ENCODE data around the gene LIAS. TPM values are rescaled to one million over a fixed set of nuclear protein-coding genes. Genes with fewer than 3 reads are reported as not detected.
A peak's percentile ranks its signal among the peaks of the same experiment; 100 is the strongest.

The LIAS gene
- polyA plus RNA-seq, 5 donors = 25.1 to 39.1 (median 30.5) TPM

GRCh38 chr4:39527296-39528060 lies 68.6 kb downstream of the LIAS start, which contains the start of gene UGDH:
Gene UGDH, minus strand, starts transcription at chr4:39527439. Its CDS starts 5,927 bp downstream, at chr4:39521512.
- DNase-seq = peak; percentile 98

GRCh38 chr4:39528061-39528465 lies 69.2 kb downstream of the LIAS start:
- no peak for DNase-seq

Other genes starting within 250 kb of the LIAS start
- 10 to 100 TPM; 57.3 to 93.7 (median 81.9) TPM for gene RFC1, start 92.7 kb upstream of the LIAS start, polyA plus RNA-seq (ENCODE audit: insufficient read depth in 1 of 5, insufficient read length in 5 of 5, low replicate concordance in 1 of 5)
- gene KLB, start 52.1 kb upstream of the LIAS start, polyA plus RNA-seq (ENCODE audit: insufficient read depth in 1 of 5, insufficient read length in 5 of 5, low replicate concordance in 1 of 5) = under 1 TPM; 0.19 to 0.69 (median 0.31) TPM
- gene RPL9, start 134 bp upstream of the LIAS start, polyA plus RNA-seq (ENCODE audit: insufficient read depth in 1 of 5, insufficient read length in 5 of 5, low replicate concordance in 1 of 5) = 1,000 to 10,000 TPM in 3 of 5 donors, 100 to 1,000 TPM in 2; 829 to 2,188 (median 1,215) TPM
- gene UGDH, start 68.4 kb downstream of the LIAS start, polyA plus RNA-seq (ENCODE audit: insufficient read depth in 1 of 5, insufficient read length in 5 of 5, low replicate concordance in 1 of 5) = 100 to 1,000 TPM in 1 of 5 donors, 10 to 100 TPM in 4; 87.4 to 102 (median 98.1) TPM
- gene SMIM14, start 179.8 kb downstream of the LIAS start, polyA plus RNA-seq (ENCODE audit: insufficient read depth in 1 of 5, insufficient read length in 5 of 5, low replicate concordance in 1 of 5) = 10 to 100 TPM; 45.5 to 70.0 (median 62.5) TPM
- gene UBE2K, start 239.1 kb downstream of the LIAS start, polyA plus RNA-seq (ENCODE audit: insufficient read depth in 1 of 5, insufficient read length in 5 of 5, low replicate concordance in 1 of 5) = 10 to 100 TPM; 62.0 to 83.4 (median 70.5) TPM